AG09319 (cell line): ENCODE measurements around the gene CST1.
"Not testable (repeated sequence)": the region's sequence is repeated elsewhere in the genome, so short reads cannot be mapped to it uniquely, and the experiment has no call there.

Experiments
- DNase-seq: peaks from one replicate; pipeline ENCODE4 v3.0.0-alpha.2; 2010; ENCODE audit warnings: low read depth; ENCODE audit errors: extremely low read depth
- TF ChIP-seq, protein P1 (sequence below): IDR thresholded peaks from 2 replicates; pipeline ENCODE4 v1.5.1; 2011; ENCODE audit warnings: low read depth, mild to moderate bottlenecking, inconsistent platforms, low read length, moderate library complexity

The CST1 gene

DNA sequence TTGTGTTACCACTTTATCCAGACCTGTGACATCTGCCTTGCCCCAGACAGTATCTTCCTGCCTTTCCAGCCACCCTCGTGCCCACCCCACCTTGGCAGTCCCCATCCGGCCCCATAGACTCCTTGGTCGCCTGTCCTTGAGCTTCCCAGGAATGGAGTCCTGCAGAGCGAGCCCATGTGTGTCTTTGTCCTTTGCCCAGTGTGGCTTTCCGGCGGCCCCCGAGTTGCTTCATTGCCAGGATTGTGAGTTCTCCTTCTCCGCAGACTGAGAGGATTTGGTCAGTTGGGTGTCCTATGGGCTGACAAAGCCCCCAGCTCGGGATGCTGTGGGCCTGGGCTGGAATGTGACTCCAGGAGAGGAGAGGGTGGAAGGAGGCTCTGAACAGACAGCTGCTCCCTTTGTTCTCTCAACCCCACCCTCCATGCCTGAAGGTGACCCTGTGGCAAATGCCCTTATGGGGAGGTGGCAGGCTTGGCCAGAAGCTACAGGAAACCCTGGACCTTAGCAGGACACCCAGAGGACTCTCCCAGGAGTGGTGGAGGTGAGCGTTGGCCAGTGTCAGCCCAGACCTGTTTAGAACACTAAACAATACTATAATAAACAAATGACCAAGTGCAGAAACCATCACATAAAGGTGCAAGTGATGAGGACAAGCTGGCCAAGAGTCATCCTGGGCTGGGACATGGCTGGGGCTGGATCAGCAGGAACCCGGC, 1.9 kb upstream of the CST1 start:
- no peak for DNase-seq
- TF ChIP-seq, protein P1, sequence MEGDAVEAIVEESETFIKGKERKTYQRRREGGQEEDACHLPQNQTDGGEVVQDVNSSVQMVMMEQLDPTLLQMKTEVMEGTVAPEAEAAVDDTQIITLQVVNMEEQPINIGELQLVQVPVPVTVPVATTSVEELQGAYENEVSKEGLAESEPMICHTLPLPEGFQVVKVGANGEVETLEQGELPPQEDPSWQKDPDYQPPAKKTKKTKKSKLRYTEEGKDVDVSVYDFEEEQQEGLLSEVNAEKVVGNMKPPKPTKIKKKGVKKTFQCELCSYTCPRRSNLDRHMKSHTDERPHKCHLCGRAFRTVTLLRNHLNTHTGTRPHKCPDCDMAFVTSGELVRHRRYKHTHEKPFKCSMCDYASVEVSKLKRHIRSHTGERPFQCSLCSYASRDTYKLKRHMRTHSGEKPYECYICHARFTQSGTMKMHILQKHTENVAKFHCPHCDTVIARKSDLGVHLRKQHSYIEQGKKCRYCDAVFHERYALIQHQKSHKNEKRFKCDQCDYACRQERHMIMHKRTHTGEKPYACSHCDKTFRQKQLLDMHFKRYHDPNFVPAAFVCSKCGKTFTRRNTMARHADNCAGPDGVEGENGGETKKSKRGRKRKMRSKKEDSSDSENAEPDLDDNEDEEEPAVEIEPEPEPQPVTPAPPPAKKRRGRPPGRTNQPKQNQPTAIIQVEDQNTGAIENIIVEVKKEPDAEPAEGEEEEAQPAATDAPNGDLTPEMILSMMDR = no peak

DNA sequence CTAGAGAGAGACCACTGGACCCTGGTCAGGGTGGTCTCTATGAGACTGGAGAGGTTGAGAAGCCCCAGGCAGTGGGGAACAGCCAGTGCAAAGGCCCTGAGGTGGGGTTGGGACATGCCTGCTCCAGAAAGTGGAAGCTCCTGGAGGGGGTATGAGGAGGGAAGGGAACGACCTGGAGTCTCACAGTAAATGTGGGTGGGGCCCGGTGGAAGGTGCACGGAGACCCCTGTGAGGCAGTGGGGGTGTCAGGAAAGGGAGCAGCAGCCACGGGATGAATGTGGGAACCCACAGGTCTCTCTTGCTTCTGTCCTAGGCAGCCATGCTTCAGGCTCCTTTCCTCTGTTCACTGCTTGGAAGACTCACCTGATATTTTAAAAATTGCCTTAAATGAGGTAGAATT, 1.3 kb upstream of the CST1 start:
- TF ChIP-seq, protein P1 = no peak
- no peak for DNase-seq

DNA sequence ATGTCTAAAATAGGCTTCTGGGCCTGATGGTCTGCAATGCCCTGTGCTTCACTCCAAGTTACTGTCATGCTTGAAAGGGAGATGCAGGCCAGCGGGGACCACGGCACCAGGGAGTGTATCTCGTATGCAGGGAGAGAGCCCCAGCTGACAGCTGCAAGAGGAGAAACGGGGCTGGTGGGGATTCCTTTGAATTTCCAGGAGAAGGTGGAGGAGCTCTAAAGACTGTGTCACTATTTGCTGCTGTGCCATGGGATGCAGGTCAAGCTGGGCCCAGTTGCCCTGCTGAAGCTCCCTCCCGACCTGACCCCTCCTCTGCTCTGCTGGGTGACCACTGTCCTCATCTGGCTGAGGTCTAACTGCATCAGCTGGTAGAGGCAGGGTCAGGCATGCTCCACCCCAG, 989 bp downstream of the CST1 start:
- DNase-seq = no peak

DNA sequence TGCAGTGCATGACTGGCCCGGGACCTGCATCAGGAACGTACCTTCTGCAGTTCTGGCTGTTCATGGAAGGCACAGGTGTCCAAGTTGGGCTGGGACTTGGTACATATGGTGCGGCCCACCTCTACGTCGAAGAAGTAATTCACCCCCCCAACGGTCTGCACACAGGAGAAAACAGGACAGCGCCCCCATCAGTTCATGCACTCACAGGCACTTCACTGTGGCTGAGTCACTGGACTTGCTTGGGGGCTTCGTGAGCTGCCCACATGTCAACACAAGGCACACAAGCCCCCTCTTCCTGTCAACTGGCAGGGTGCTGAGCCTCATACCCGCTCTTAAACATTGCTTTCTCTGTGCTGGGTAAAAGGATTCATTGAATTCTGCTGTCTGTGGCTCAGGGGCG, 1.8 kb downstream of the CST1 start:
- DNase-seq = not testable (repeated sequence)

More for the DNA sequence above, 989 bp downstream of the CST1 start:
- TF ChIP-seq, protein P1 = no peak

DNA sequence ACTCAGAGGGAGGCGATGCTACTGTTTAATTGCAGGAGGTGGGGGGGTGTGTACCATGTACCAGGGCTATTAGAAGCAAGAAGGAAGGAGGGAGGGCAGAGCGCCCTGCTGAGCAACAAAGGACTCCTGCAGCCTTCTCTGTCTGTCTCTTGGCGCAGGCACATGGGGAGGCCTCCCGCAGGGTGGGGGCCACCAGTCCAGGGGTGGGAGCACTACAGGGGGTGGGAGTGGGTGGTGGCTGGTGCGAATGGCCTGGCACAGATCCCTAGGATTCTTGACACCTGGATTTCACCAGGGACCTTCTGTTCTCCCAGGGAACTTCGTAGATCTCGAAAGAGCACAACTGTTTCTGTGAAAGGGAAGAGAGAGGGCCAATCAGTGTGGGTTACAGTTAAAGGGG, 3.2 kb downstream of the CST1 start:
- not testable (repeated sequence) for DNase-seq

DNA sequence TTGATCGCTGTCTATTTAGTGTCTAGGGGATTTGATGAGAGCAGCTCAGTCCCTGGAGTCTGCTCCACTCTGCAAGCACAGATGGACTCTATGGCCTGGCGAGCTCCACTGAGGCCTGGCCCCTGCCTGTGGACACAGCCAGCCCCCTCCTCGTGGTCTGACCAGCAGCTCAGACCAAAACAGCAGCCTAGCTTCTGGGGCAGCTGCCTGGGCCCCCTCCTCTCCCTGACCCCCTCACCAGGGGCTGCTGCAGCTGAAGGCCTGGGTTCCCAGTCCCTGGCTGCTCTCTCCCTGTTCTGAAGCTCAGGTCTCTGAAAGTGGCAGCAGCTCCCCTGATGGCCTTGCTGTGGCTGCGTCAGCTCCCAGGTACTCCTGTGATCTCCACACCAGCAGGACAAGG, 3.6 kb downstream of the CST1 start:
- DNase-seq = not testable (repeated sequence)

DNA sequence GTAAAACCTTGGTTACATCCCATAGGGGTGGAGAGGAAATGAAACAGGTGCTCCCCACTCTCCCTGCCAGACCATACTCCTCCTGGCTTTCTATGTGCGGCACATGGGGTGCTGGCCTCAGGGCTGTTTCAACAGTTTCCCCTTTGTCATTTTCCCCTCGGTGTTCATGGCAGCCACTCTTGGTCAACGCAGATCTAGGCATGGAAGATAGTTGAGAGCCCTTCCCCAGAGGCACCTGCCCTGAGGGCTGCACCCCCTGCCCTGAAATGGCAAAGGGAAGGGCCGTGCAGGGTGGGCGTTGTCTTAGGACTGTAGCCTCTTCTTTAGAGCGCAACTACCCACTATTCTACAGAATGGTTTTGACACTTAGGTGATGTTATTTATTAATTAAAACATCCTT, 4.4 kb downstream of the CST1 start:
- TF ChIP-seq, protein P1 = no peak

DNA sequence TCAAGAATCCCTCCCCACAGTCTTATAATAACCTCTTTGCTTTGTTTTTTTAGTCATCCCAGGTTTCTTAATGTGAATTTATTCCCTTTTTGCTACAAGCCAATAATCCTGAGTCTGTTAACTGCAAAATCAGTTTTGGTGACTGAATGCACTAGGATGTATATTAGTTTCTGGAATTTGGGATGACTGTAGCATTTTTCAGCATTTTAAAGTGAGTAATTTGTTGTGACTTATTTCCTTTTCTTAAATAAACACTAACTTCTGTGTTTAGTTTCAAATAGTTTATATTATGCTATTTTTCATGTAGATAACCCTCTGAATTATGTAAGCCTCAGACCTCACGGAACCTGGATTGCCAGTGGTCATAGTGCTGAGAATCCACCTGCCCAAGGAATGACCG, 5.5 kb downstream of the CST1 start:
- TF ChIP-seq, protein P1 = no peak
- DNase-seq = no peak

More for the DNA sequence above, 4.4 kb downstream of the CST1 start:
- DNase-seq = no peak

DNA sequence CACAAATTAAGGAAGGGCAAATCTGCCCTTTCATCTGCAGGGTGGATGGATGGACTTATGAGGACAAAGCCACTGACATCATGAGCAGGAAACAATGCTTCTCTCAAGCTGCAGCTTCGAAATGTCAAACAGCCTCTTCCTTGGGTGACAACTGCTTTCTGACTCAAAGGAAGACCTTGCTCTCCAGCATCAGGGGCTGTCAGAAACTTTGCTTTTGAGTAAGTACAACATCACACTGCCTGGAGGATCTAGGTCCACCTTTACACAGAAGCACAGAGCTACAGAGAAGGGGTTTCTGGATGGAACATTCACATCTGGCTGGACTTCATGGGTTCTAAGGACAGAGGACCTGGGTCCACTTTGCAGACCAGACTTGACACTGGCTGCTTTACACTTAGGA, 5.9 kb downstream of the CST1 start:
- TF ChIP-seq, protein P1 = no peak
- DNase-seq = no peak

DNA sequence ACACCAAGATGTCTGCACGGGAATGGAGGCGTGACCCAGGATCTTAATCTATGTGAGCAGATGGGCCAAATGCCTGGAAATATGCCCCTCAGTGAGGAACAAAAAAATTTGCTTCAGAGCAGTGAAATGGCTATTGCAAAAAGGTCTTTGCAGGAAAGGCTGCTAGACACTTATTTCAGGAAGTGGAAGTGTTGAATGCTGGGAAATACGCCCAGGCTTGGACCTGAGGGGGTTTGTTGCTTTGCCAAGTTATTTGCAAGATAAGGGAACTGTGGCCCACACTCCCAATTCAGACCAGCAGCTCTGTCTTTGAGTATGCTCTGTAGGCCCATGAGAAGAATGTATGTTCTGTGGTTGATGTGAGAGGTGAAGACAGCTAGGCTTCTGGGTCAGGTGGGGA, 15.3 kb downstream of the CST1 start:
- DNase-seq = not testable (repeated sequence)

DNA sequence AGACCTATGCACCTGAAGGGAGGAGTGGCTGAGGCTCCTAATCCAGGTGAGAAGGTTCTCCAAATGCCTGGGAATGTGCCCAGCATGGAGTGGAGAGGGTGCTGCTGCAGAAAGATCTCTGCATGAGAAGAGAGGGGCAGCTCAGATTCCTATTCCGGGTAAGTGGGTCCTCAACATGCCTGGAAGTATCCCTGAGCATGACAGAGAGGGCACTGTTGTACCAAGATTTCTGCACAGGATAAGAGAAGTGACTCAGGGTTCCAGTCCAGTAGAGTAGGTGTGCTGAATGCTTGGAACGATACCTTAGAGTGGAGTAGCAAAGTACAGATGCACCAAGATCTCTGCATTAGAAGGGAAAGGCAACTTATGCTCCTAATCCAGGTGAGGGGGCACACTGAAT, 15.8 kb downstream of the CST1 start:
- DNase-seq = not testable (repeated sequence)

DNA sequence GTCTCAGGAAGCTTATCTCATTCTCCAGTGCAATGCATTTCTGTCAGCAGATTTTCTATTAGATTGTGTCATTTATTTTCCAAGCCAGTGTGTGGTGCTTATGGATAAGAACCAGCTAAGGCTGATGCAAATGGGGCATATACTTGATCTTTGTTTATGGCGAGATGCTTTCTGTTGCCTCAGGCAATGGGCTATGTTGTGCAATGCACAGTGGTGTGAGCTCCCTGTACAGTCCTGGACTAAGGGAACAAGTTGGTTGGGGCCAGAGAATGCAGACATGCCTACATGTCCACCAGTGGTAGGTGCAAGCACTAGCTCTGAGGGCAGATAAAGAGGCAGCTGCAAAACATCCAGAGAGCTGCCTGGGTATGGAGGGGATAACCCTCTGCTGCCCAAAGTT, 16.3 kb downstream of the CST1 start:
- DNase-seq = not testable (repeated sequence)
